Upper lobe of left lung (tissue), 4 donors: ENCODE data around the gene DDX24.

ENCODE experiments used
- EP300 ChIP-seq, 4 donors: sonication (generic); formaldehyde crosslinking; IDR thresholded peaks; one replicate each; pipeline ENCODE4 v1.5.1; 2017; ENCODE audit warnings: antibody characterized with exemption in 4 of 4, control low read depth in 2 of 4
- POLR2A ChIP-seq, 4 donors: fragments of 450-650 bp; IDR thresholded peaks; one replicate each; pipeline ENCODE4 v1.5.1; 2016 to 2017; ENCODE audit warnings: antibody characterized with exemption in 4 of 4, mild to moderate bottlenecking in 2 of 4
- POLR2AphosphoS5 ChIP-seq, 2 donors: sonication (generic); formaldehyde crosslinking; IDR thresholded peaks; one replicate each; pipeline ENCODE4 v1.5.1; 2017; ENCODE audit warnings: antibody characterized with exemption in 2 of 2
- TF ChIP-seq, protein P1 (sequence below), 6 experiments: fragments of 450-650 bp in 4 of 6; fragments of 200-600 bp in 2 of 6; sonication (generic) in 2 of 6; IDR thresholded peaks; one replicate each; pipeline ENCODE4 v1.5.1; 2016 to 2019; ENCODE audit warnings: antibody characterized with exemption in 6 of 6

DNA sequence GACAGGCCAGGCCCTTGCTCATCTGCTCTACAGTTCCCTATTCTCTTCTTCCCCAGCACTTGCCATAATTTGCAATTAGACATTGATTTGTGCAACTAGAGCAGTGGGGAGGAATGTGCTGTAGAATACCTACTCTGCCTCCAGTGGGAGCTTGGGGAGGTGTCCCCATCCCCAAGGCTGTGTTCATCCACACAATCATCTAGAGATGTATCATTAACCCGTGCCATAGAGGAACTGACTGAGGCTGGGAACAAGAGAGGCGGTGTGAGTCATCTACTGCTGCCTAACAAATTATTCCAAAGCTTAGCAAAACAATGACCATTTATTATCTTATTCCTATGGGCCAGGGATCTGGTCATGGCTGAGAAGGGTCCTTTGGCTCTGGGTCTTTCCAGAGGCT, 60.0 kb downstream of the DDX24 start:
- TF ChIP-seq, protein P1, sequence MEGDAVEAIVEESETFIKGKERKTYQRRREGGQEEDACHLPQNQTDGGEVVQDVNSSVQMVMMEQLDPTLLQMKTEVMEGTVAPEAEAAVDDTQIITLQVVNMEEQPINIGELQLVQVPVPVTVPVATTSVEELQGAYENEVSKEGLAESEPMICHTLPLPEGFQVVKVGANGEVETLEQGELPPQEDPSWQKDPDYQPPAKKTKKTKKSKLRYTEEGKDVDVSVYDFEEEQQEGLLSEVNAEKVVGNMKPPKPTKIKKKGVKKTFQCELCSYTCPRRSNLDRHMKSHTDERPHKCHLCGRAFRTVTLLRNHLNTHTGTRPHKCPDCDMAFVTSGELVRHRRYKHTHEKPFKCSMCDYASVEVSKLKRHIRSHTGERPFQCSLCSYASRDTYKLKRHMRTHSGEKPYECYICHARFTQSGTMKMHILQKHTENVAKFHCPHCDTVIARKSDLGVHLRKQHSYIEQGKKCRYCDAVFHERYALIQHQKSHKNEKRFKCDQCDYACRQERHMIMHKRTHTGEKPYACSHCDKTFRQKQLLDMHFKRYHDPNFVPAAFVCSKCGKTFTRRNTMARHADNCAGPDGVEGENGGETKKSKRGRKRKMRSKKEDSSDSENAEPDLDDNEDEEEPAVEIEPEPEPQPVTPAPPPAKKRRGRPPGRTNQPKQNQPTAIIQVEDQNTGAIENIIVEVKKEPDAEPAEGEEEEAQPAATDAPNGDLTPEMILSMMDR (IDR thresholded peaks at IDR 0.05), result no peak
- no peak for TF ChIP-seq POLR2AphosphoS5 (IDR thresholded peaks at IDR 0.05)
- no peak for TF ChIP-seq POLR2A (IDR thresholded peaks at IDR 0.05)
- no peak for TF ChIP-seq EP300 (IDR thresholded peaks at IDR 0.05)
